NCI-H510A (cell line): ENCODE results near the gene CMPK1.
"Not testable (repeated sequence)": the region's sequence is repeated elsewhere in the genome, so short reads cannot be mapped to it uniquely, and the experiment has no call there.

Source experiments
- DNase-seq: peaks from one replicate; lab custom pipeline; 2025; lab: John Stamatoyannopoulos, UW

The CMPK1 gene, protein sequence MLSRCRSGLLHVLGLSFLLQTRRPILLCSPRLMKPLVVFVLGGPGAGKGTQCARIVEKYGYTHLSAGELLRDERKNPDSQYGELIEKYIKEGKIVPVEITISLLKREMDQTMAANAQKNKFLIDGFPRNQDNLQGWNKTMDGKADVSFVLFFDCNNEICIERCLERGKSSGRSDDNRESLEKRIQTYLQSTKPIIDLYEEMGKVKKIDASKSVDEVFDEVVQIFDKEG

DNA sequence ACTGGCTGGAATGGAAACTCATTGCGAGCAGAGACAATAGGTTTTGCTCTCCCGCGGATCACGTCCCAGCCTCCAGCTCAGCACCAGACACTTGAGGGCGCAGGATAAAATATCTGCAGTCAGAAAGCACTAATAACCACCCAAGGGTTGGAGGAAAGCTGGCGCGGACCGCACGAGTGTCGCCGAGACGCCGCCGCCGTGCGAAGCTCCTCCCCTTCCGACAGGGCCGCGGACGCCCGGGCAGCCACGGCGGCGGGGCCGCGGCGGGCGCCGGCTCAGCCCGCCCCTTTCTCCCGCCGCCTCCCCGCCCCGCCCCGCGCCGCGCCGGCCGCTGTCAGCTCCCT lies at the start of gene CMPK1:
TSS of gene CMPK1 (plus strand) at position 213 of the 344 bp plus-strand sequence. CDS start 156 bp downstream, outside the sequence.
- peak; percentile 64 for DNase-seq

DNA sequence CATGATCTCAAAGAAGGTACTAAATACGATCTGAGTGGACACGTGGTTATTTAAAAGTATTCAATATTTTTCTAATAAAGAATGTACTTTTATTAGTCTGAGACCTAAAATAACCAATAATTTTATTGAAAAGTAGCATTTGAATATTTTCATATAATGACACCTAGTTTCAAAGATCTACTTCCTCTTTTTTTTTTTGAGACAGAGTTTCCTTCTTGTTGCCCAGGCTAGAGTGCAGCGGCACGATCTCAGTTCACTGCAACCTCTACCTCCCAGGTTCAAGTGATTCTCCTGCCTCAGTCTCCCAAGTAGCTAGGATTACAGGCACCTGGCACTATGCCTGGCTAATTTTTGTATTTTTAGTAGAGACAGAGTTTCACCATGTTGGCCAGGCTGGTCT lies 45.5 kb upstream of the CMPK1 start:
- DNase-seq, result not testable (repeated sequence)

DNA sequence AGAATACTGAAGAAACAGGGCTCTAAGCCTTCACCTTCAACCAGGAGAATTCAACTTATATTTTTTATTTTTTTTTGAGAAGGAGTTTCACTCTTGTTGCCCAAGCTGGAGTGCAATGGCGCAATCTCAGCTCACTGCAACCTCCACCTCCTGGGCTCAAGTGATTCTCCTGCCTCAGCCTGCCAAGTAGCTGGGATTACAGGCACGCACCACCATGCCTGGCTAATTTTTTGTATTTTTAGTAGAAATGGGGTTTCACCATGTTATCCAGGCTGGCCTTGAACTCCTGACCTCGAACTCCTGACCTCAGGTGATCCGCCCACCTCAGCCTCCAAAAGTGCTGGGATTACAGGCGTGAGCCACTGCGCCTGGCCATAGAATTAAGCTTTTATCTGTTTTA lies 38.7 kb upstream of the CMPK1 start:
- not testable (repeated sequence) for DNase-seq

DNA sequence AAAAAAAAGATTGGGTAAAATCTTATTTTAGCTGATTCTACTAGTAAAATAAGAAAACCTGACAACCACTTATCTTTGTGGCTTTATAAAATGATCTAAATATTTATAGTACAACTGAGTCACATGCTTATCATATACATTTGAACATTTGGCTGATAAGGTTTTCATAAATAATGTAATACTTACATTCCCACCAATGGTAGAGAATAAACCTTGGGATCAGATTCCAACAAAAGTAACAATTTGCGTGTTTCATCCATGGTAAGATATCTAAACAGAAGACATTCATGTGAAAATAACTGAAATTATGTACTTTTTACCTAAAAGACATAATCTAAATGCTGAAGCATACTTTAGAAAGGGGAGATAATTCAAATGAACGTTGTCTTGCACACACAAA lies 38.0 kb upstream of the CMPK1 start:
- no peak for DNase-seq

DNA sequence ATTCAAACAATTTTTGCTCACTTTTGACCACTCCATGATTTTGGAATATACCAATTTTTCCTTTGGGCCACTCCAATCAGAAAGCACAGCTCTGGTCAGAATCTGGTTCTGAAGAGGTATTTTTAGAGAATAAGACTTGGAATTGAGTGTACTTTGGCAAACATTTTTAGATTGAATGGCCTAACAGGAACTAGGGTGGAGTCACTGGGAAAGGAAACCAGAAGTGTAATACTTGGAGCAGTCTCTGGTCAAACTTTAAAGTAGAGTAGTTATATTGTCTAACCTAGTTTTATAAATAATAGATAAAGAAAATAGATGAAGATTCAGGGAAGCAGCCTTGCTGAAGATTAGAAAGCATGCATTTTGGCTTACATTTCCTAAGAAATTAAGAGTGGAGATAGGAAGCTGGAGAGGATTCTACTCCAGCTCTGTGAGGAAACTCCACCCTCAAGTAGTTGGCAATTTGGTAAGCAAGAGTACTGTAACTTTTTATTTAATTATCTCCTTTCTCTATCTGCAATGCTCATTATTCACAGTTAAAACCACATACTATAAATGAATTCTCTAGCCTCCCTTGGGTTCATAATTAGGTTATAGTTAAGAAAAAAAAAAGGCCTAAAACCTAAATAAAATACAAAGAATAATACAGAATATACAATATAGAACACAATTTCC lies 35.4 kb upstream of the CMPK1 start:
- no peak for DNase-seq

DNA sequence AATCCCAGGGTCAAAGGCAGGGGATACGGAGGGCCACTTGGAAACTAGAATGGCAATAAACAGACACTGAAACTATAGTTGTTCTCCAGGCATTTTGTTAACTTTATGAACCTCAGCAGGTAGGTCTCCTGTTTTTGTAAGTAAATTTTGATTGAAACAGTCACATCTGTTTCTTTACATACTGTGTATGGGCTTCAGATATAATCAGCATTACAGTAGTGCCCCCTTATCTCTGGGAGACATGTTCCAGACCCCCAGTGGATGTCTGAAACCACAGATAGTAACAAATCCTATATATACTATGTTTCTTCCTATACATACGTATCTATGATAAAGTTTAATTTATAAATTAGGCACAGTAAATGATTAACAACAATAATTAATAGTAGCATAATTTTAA lies 31.1 kb upstream of the CMPK1 start:
- no peak for DNase-seq

DNA sequence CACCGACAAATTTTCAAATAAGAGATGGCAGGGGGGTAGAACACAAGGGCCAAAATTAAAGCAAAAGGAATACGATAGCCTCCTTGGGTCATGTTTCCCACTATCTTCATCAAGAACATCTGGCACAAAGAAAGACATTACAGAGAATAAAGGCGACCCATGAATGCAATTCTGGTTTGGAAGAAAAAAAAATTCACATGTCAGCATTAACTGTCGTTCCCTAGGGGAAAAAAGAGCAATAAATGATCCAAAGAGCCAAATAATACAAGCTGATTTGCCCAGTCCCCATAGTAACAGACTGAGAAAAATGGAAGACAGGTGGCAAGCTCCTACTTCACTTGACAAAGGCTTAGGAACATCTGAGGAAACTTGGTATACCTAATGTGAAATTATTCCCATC lies 24.2 kb upstream of the CMPK1 start:
- no peak for DNase-seq

DNA sequence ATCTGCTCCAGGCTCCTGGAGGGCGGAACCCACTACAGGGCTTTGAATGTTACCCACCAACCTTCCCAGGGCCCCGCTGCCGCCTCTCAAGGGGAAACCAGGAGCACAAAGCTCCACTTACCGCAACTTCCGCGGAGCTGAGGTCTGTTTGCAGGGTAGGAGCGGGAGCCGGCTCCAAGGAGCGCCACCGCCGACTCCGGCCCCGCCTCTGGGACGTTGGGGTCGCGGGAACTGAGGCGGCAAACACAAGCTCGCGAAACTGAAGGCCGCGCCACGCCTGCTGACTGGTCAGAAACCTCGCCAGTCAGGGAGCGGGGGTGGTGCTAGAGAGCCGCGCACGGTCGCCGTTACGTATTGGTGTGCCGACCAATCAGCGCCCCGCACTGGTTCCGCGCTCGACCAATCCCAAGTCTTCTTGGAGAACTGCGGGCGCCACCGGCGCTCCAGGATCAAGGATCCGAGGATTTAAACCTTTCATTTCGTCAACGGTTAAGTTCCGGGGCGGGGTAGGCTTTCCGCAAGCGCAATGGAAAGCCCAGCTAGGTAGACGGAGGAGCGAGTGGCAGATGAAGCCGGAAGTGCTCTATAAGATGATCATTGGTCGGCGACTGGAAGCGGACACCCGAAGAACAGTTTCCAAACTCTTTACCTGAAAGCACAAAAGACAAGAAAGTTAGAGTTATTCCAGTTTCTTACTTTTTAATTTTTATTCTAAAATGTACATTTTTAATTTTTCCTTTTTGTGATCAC lies 19.5 kb upstream of the CMPK1 start, which contains the start of gene STIL:
TSS of gene STIL (minus strand) at position 233 of the 750 bp plus-strand sequence. CDS start 3,828 bp downstream, outside the sequence.
- DNase-seq, result peak; percentile 98

DNA sequence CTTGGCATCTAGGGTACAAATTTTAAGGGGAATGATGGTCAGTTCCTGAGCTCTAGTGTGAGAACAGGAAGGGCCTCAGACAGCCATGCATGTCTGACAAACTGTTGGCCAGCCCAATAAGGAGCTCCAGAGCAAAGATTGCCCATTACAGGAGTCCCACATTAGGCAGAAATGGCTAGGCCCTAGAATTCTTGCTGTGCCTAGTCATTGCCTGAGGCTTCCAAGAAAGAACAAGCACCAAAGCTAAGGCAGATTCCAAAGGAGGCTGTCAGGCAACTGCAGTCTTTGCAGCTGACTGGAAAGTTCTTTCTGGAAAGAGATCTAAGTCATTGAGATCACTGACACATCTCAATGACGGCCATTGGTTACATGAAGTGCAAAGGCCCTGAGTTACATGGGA lies 15.7 kb upstream of the CMPK1 start:
- DNase-seq, result no peak

DNA sequence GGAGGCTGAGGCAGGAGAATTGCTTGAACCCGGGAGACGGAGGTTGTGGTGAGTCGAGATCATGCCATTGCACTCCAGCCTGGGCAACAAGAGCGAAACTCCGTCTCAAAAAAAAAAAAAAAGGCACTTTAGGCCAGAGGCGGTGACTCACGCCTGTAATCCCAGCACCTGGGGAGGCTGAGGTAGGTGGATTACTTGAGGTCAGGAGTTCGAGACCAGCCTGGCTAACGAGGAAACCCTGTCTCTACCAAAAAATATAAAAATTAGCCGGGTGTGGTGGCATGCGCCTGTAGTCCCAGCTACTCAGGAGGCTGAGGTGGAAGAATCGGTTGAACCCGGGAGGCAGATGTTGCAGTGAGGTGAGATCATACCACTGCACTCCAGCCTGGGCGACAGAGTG lies 13.6 kb upstream of the CMPK1 start:
- DNase-seq, result not testable (repeated sequence)

DNA sequence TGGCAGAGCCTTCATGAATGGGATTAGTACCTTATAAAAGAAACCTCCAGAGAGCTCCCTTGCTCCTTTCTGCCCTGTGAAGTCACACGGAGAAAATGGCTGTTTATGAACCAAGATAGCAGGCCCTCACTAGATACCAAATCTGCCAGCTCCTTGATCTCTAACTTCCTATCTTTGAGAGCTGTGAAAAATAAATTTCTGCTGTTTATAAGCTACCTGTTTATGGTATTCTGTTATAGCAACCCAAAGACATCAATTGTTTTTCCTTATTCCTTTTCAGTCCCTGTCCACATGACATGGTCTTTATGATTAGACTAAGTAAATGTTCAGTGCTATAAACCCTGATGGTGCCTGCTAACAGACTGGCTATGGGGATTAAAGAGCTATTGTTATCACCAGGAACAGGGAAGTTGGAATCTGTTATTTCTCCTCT lies 10.0 kb upstream of the CMPK1 start:
- no peak for DNase-seq

DNA sequence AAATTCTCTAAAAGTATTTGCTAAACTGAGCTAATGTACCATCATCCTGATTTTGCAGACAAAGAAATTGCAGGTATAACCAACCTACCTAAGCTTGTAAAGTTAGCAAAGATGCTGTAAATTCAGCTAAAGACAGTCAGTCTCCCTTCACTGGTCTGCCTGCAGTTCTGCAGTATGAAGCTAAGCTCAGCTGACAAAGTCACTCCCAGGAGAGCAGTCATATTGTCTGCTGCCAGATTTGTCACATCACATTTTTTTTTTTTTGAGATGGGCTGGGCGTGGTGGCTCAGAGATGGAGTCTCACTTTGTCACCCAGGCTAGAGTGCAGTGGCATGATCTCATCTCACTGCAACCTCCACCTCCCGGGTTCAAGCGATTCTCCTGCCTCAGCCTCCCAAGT lies 8.9 kb upstream of the CMPK1 start:
- DNase-seq, result no peak

DNA sequence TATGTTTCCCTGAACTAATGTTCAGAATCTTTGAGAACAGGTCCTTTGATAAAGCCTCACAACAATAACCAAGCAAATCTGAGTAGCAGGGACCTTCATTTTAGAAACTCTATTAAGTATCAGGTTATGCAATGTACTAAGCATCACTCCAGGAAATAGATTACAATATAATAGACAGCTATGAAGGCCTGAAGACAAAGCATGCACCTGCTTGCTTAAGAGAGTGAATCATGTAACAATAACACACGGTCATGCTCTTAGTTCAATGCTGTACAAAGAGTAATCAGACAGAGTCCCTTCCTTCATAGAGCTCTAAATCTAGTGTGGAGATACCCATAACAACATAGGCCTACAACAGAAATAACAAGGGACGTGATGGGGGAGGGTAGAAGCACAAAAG lies 8.1 kb upstream of the CMPK1 start:
- DNase-seq, result peak; percentile 27

DNA sequence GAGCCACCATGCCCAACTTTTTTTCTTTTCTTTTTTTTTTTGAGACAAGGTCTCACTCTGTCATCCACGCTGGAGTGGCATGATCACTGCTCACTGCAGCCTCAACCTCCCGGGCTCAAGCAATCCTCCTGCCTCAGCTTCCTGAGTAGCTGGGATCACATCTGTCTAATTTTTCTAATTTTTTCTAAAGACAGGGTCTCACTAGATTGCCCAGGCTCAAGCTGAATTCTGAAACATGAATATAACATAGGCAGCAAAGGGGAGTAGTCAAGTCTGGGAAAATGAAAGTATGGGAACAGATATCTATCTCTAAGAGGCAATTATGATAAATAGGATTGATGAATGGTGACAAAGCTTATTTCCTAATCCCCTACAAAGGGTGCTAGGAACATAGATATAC lies 7.3 kb upstream of the CMPK1 start:
- no peak for DNase-seq

DNA sequence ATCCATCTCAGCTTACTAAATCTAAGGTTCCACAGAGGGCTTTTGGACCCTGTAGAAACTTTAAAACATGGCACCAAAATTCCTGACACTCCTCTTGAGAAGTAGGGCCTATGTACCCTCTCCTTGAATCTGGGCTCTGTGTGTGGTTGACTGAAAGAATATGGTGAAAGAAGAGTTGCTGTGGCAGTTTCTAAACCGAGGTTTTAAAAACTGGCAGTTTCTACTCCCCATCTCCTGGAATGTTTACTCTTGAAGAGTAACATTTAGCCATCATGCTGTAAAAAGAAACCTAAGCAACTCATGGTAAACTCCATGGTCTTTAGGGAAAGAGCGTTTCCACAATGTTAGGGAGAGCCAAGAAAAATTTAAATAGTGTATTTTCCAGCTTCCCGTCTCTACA lies 4.6 kb upstream of the CMPK1 start:
- no peak for DNase-seq

DNA sequence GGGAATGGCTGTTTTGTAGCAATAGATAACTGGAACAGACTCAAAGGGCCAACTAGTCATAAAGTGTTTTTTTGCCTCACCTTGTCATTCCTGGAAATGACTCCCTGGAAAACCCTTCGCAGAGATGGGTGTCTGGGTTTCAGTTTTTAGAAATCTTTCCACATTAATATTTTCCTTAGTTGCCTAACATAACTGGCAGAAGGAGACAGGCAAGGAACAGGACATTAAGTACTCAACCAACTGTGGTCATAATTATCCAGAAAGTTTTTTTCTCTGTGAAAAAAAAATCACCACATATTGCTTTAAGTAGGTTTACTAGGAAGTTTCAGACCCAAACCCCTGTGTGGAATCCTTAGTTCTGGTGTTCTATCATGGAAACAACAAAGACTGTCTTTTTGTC lies 3.4 kb upstream of the CMPK1 start:
- no peak for DNase-seq

DNA sequence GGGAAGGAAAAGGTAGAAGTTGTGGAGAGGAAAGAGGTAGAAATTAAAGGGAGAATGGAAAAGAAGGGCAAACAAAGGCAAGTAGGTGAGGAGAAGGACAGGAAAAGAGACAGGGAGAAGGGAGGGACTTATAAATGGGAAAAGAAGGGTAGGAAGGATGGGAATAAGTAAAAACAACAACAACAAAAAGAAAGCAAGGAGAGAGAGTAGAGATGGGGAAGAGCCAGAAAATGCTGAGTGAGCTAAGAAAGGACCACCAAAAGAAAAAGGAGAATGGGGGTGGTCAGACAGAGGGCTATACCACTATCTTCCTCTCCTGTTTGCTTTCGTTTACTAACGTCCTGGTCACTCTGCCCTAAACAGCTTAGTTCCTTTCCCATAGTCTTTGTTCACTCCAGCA lies 1.7 kb upstream of the CMPK1 start:
- no peak for DNase-seq

DNA sequence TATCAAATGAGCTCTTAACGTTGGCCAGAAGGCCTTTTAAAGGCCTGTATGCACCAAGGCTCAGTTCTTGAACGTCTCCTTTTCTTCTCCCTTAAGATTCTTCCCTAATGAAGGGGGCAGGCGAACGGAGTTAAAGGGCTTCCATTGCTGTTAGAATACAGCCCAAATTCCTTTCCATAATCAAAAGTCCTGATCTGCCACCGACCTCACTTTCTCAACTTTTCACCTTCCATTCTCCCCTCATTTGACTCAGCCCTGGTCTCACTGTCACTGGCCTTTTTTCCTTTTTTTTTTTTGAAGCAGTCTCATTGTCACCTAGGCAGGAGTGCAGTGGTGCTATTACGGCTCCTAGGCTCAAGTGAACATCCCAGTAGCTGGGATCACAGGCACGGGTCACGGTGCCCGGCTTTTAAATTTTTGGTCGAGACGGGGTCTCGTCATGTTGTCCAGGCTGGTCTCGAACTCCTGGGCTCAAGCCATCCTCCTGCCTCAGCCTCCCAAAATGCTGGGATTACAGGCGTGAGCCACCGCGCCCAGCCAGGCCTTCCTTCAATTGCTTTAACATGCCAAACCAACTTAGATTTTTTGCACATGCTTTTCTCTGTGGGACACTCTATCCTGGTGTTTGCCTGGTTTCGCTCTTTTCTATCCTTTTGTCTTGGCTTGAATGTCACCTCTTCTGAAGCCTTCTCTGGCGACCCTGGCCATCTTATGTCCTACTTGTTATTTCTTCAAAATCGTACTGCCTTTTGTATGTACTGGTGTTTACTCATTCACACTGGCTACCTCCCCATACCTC lies 612 bp upstream of the CMPK1 start:
- no peak for DNase-seq

DNA sequence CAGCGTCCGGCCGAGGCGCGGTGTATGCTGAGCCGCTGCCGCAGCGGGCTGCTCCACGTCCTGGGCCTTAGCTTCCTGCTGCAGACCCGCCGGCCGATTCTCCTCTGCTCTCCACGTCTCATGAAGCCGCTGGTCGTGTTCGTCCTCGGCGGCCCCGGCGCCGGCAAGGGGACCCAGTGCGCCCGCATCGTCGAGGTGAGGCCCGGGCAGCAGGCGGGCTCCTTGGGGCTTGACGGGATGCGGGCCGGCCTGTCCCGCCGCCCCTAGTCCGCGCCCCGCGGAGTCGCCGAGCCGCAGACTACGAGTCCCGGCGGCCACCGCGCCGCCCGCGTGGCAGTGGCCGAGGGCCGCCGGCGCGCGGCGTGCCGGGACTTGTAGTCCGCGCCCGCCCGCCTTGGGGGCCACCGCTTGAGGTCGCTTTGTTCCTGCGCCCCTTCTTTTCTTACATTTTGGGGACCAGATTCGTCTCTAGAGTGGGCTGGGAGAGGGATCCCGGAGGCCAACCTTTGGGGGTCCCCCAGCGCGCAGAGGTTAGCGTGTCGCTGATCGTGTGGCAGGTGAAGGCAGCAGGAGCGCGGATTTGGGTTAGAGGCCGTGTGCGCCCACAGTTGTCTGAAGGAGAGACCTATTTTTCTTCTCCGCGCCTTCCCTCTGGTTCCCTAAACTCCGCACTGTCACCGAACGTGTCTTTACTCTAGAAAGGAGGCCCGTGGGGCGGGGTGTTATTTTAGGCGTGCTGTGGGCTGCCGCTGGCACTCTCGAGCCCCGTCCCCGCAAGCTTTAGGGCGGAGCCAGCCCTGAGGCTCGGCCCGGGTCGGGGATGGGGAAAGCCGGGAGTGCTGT lies 553 bp downstream of the CMPK1 start:
- DNase-seq, result peak; percentile 76

DNA sequence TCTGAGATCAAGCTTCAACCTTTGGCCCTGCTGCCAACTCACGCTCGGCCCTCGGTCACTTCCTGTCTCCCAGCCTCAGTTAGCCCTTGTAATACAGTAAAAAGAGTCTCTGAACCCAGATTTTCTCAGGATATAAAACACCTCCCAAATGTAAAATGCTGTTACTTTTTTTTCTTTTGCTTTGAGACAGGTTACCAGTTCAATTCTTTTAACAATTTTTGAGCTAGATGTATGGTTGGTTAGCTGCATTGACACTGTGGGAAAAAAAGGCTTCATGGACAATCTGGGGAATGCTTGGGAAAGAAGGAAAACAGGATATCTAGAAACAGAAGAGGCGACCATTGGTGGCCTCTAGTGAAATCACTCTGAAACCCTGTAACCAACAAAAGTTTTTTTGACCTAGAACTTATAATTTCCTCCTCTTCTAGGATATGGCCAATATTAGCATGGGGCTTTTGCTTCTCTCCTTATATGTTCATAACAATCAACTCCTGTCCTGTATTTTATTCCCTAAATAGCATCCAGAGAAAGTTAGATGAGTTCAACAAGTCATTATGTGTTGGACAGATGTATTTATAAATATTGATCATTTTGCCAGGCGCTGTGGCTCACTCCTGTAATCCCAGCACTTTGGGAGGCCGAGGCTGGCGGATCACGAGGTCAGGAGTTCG lies 1.3 kb downstream of the CMPK1 start:
- DNase-seq, result no peak

DNA sequence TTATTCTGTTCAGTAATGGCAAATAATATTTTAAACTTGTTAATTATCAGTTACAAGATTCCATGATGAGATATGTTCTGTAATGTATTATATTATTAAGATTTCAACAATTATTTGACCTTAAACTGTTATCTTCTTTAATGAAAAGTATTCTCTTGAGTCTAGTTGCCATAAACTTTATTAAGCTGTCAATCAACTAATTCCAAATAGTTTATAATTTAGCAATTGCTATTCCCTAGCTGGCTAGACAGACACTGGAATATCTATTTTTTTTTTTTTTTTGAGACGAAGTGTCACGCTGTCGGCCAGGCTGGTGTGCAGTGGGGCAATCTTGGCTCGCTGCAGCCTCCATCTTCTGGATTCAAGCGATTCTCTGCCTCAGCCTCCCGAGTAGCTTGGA lies 3.8 kb downstream of the CMPK1 start:
- no peak for DNase-seq
